Hepatocyte (in vitro differentiated cells): ENCODE data around the gene CCL18. TPM values are rescaled to one million over a fixed set of nuclear protein-coding genes. Genes with fewer than 3 reads are reported as not detected.
"Not testable (repeated sequence)": the region's sequence is repeated elsewhere in the genome, so short reads cannot be mapped to it uniquely, and the experiment has no call there.

ENCODE experiments used
- DNase-seq: peaks from one replicate; pipeline ENCODE4 v3.0.0-alpha.2; 2016; ENCODE audit warnings: low spot score
- H2AFZ ChIP-seq: fragments of 200-600 bp; sonication (generic); 2 replicates; pipeline ENCODE4 v1.6.0; 2016; ENCODE audit warnings: antibody characterized with exemption, mild to moderate bottlenecking
- H3K27ac ChIP-seq: fragments of 200-600 bp; sonication (generic); 2 replicates; pipeline ENCODE4 v1.5.1; 2016; ENCODE audit warnings: mild to moderate bottlenecking
- H3K27me3 ChIP-seq: fragments of 200-600 bp; sonication (generic); 2 replicates; pipeline ENCODE4 v1.6.1; 2016
- H3K36me3 ChIP-seq: fragments of 200-600 bp; sonication (generic); replicated peaks from 2 replicates; pipeline ENCODE4 v1.5.1; 2016; ENCODE audit warnings: low read depth; ENCODE audit not compliant: insufficient read depth
- H3K4me1 ChIP-seq: fragments of 200-600 bp; sonication (generic); 2 replicates; pipeline ENCODE4 v1.5.1; 2016; ENCODE audit warnings: mild to moderate bottlenecking, moderate library complexity; ENCODE audit not compliant: insufficient read depth
- H3K4me2 ChIP-seq: fragments of 200-600 bp; sonication (generic); 2 replicates; pipeline ENCODE4 v1.6.0; 2016
- H3K4me3 ChIP-seq: fragments of 200-600 bp; sonication (generic); 2 replicates; pipeline ENCODE4 v1.5.1; 2016; ENCODE audit warnings: mild to moderate bottlenecking
- H3K79me2 ChIP-seq: fragments of 200-600 bp; sonication (generic); 2 replicates; pipeline ENCODE4 v1.6.0; 2017; ENCODE audit warnings: mild to moderate bottlenecking
- H3K9me2 ChIP-seq: fragments of 200-600 bp; sonication (generic); replicated peaks from 2 replicates; pipeline ENCODE4 v1.6.0; 2017; ENCODE audit warnings: mild to moderate bottlenecking; ENCODE audit not compliant: insufficient read depth
- H3K9me3 ChIP-seq: fragments of 200-600 bp; sonication (generic); 2 replicates; pipeline ENCODE4 v1.5.1; 2016; ENCODE audit warnings: low read depth, mild to moderate bottlenecking
- H4K20me1 ChIP-seq: fragments of 200-600 bp; sonication (generic); 2 replicates; pipeline ENCODE4 v1.6.0; 2016; ENCODE audit warnings: mild to moderate bottlenecking; ENCODE audit not compliant: insufficient read depth, poor library complexity, severe bottlenecking
- EZH2 ChIP-seq: fragments of 200-600 bp; sonication (generic); IDR thresholded peaks from 2 replicates; pipeline ENCODE4 v1.6.1; 2016; ENCODE audit warnings: antibody characterized with exemption, mild to moderate bottlenecking, borderline replicate concordance
- EZH2phosphoT487 ChIP-seq: fragments of 200-600 bp; sonication (generic); IDR thresholded peaks from one replicate; pipeline ENCODE4 v1.6.1; 2018; ENCODE audit warnings: antibody characterized with exemption, mild to moderate bottlenecking, low read depth, moderate library complexity; ENCODE audit not compliant: unreplicated experiment, severe bottlenecking
- WGBS: methylation state at CpG from one replicate; pipeline ENCODE4 v1.1.6; 2016; ENCODE audit warnings: low lambda C conversion rate; ENCODE audit errors: missing lambda C conversion rate; 5-methylcytosine and 5-hydroxymethylcytosine counted together
- polyA plus RNA-seq: library from polyadenylated mRNA; unstranded; fragments of >200 nt; fragmentation: Nextera tagmentation; extraction: Ambion mirVana; gene quantifications from 2 replicates; pipeline ENCODE4 v1.2.1, GENCODE V29; 2016
- total RNA-seq: library from RNA; depleted of rRNA; stranded (reverse); fragments of >200 nt; gene quantifications from 2 replicates; pipeline ENCODE4 v1.2.3, GENCODE V29; 2014
- TF ChIP-seq, protein P1 (sequence below): fragments of 200-600 bp; sonication (generic); IDR thresholded peaks from 2 replicates; pipeline ENCODE4 v1.5.1; 2016; ENCODE audit warnings: antibody characterized with exemption, mild to moderate bottlenecking; ENCODE audit not compliant: poor library complexity

Gene CCL18
- total and polyA plus RNA-seq, 2 experiments from 2014 or later, result 3.6 to 10.2 TPM

DNA sequence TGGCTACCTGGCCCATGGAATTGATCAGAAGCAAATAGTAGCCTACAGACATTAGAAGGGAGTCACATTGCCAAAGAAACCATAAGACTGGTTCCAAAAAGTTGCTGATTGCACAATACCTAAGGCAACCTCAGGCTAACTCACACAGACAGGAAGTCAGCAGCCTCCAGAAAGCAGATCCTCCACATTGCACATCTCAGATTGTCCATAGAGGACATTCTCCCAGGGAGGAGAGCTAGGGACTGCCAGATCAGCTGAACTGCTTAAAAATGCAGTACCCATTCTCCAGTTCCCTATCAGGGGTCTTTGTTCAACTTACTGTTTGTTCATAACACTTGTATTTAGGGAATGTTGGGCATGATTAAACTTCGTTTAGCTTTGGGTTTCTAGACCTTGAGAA lies 21.7 kb downstream of the CCL18 start:
- Histone ChIP-seq H3K36me3 (no peaks in the 10 kb centered on the region), H3K9me2 (no peaks in the 10 kb centered on the region), H4K20me1 (no peaks in the 10 kb centered on the region), H2AFZ (no peak overlapping the region), H3K4me1 (no peaks in the 10 kb centered on the region), H3K79me2 (no peaks in the 10 kb centered on the region), H3K27ac (no peak overlapping the region), H3K9me3 (no peaks in the 10 kb centered on the region), H3K4me2 (no peak overlapping the region), H3K4me3 (no peak overlapping the region), H3K27me3 (no peaks in the 10 kb centered on the region)
- TF ChIP-seq EZH2phosphoT487 (no peak), EZH2 (no peak)
- TF ChIP-seq, protein P1, sequence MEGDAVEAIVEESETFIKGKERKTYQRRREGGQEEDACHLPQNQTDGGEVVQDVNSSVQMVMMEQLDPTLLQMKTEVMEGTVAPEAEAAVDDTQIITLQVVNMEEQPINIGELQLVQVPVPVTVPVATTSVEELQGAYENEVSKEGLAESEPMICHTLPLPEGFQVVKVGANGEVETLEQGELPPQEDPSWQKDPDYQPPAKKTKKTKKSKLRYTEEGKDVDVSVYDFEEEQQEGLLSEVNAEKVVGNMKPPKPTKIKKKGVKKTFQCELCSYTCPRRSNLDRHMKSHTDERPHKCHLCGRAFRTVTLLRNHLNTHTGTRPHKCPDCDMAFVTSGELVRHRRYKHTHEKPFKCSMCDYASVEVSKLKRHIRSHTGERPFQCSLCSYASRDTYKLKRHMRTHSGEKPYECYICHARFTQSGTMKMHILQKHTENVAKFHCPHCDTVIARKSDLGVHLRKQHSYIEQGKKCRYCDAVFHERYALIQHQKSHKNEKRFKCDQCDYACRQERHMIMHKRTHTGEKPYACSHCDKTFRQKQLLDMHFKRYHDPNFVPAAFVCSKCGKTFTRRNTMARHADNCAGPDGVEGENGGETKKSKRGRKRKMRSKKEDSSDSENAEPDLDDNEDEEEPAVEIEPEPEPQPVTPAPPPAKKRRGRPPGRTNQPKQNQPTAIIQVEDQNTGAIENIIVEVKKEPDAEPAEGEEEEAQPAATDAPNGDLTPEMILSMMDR, result no peak
- WGBS, result 59% methylated on average over 1 of the region's 1 CpG
- no peak for DNase-seq

DNA sequence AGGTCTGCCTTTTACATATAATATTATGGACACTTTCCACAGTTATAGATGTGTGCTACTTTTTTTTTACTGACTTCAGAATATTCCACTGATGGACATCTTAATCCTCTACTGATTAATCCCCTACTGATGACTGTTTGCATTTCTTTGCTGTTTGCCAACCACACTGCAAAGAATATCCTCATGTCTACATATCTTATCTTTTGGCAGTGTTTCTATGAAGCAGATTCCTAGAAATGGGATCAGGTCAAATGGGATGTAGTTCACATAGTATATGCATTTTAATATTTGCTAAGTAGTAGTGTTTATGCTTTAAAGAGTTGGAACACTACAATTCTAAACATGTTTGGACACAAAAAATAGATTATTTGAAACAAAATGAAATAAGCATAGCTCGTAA lies 22.7 kb downstream of the CCL18 start:
- no peaks in the 10 kb centered on the region for H3K4me1 ChIP-seq
- WGBS, result 94% methylated on average over 1 of the region's 1 CpG
- TF ChIP-seq, protein P1, result no peak
- no peak for TF ChIP-seq EZH2
- no peak for TF ChIP-seq EZH2phosphoT487

DNA sequence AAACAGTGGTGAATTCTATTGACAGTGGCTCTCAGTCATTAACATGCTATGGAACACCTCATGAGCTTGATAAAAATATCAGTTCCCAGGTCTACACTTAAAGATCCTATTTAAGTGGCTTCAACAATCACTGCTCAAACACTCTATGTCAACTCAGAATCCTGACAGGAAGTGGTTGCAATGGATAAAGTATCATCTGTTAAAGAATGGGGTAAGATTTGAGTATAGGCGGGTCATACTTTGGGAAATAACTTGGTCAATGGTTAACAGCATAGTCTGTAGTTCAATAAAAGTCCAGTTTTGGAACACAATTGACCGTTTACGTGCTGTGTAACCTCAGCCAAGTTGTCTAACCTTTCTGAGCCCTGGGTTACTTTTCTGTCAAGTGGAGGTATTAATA lies 23.4 kb downstream of the CCL18 start:
- H3K36me3 ChIP-seq, H3K4me1 ChIP-seq, H3K27ac ChIP-seq, DNase-seq, H3K4me3 ChIP-seq, H3K9me2 ChIP-seq, H3K4me2 ChIP-seq, H4K20me1 ChIP-seq, H3K79me2 ChIP-seq, H3K9me3 ChIP-seq, H3K27me3 ChIP-seq, H2AFZ ChIP-seq: not testable (repeated sequence)
- WGBS, result 50% methylated on average over 1 of the region's 3 CpGs

More for the DNA sequence above, 22.7 kb downstream of the CCL18 start:
- H3K4me2 ChIP-seq, result no peak overlapping the region
- no peaks in the 10 kb centered on the region for H4K20me1 ChIP-seq
- no peaks in the 10 kb centered on the region for H3K27me3 ChIP-seq
- no peaks in the 10 kb centered on the region for H3K9me2 ChIP-seq
- no peaks in the 10 kb centered on the region for H3K36me3 ChIP-seq
- H3K27ac ChIP-seq, result no peak overlapping the region
- H2AFZ ChIP-seq, result no peak overlapping the region
- no peak for DNase-seq
- no peaks in the 10 kb centered on the region for H3K79me2 ChIP-seq
- no peak overlapping the region for H3K4me3 ChIP-seq
- H3K9me3 ChIP-seq, result no peaks in the 10 kb centered on the region

DNA sequence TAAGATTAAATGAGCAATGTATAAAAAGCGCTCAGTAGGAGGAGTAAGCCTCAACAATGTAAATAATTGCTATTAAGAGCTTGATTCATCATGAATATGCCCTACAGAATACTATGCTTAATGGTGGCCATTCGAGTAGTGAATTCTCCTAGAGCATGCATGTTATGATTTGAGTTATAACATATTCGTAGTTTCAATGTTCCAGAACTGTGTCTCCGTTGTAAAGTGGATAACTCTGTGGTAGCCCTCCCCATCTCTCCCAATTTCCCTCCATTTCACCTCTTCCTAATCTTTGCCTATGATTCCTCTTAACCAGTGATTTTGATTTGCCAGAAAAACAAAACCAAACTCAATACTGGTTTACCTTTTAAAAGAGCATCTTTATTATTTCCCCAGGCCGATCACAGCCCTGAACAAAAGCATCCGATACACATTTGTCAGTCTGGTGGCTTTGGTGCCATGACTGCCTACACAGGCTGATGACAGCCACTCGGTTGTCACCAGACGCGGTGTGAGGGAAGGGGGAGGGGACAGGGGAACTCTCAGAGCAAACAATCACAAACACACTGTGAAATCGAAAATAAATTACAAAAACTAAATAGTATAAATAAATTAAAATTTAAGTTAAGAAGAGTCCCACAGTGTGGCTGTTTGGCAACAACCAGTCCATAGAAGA lies 24.0 kb downstream of the CCL18 start:
- H3K9me2 ChIP-seq, DNase-seq, H4K20me1 ChIP-seq, H3K27ac ChIP-seq, H3K27me3 ChIP-seq, H3K36me3 ChIP-seq, H3K9me3 ChIP-seq, H3K4me3 ChIP-seq, H3K79me2 ChIP-seq, H2AFZ ChIP-seq, H3K4me1 ChIP-seq, H3K4me2 ChIP-seq: not testable (repeated sequence)
- 84% methylated on average over 10 of the region's 10 CpGs for WGBS
